Measurements from ENCODE around the gene DPAGT1.
A peak's percentile ranks its signal among the peaks of the same experiment; 100 is the strongest.

GRCh38 chr11:119134389-119134978, 32.8 kb upstream of the DPAGT1 start:
- TF ChIP-seq CTCF (IDR thresholded peaks at IDR 0.05; ENCODE audit: borderline replicate concordance, extremely low read depth, low read length, poor library complexity, severe bottlenecking) (peak; percentile 64), EZH2 (IDR thresholded peaks at IDR 0.05; ENCODE audit: borderline replicate concordance, low read depth, low read length, severe bottlenecking) (no peak)

Measured in DND-41 (cell line).